Erythroblast (primary cell): ENCODE data around the gene KCNQ2.

ENCODE experiments used
- GATA1 ChIP-seq: IDR thresholded peaks from 2 replicates; pipeline ENCODE4 v1.6.1; 2011; ENCODE audit warnings: low read depth, mild to moderate bottlenecking, control low read depth, low read length, moderate library complexity
- POLR2A ChIP-seq: IDR thresholded peaks from 2 replicates; pipeline ENCODE4 v1.6.1; 2011; ENCODE audit warnings: mild to moderate bottlenecking, low read length

DNA sequence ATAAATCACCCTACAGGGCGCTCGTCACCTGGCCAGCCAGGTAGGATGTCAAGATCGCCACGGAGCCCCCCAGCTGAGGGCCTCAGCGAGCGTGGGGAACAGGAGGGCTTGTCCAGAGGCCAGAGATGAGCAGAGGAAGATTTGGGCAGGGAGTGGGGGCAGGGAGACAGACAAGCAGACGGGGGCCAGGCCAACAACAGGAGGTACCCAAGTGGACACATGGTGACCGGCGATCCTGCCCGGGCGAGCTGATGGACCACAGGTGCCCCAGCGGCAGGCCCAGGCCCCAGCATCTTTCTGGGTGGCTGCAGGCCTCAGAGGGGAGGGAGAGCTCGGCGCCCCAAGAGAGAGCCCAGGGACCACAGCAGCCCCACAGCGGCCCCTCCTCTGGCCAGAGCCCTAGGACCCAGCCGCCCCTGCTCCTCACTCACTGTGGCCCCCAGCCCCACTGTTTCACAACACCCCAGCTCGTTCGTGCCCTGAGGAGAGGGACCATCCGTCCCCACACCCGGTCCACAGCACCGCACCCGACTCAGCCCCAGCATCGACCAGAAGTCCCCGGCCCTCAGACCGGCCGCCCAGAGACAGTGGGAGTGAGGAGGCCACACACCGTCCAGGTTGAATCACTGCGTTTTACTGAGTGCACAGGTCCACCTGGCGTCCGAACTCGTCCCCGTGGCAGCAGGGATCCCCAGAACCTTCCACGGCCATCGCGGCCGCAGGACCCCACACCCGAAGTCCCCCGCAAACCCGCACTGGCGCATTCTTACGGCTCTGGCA lies 72.7 kb downstream of the KCNQ2 start:
- TF ChIP-seq POLR2A = no peak
- no peak for TF ChIP-seq GATA1
